Nephron (organoid): ENCODE measurements around the gene USP10.
A peak's percentile ranks its signal among the peaks of the same experiment; 100 is the strongest.

Source experiments
- H3K27ac Mint-ChIP-seq, 3 experiments: 2 replicates each; pipeline ENCODE4 v1.8.0; 2020; ENCODE audit warnings: mixed read lengths in 3 of 3, mild to moderate bottlenecking in 2 of 3, moderate library complexity in 1 of 3
- H3K27me3 Mint-ChIP-seq: 2 replicates; pipeline ENCODE4 v1.8.0; 2021; ENCODE audit warnings: low read depth, mild to moderate bottlenecking, moderate library complexity, mixed read lengths
- H3K36me3 Mint-ChIP-seq: 2 replicates; pipeline ENCODE4 v1.8.0; 2020; ENCODE audit warnings: low read depth, mixed read lengths
- H3K4me1 Mint-ChIP-seq: 2 replicates; pipeline ENCODE4 v1.8.0; 2020; ENCODE audit warnings: mixed read lengths
- H3K4me3 Mint-ChIP-seq, 3 experiments: 2 replicates each; pipeline ENCODE4 v1.8.0; 2020; ENCODE audit warnings: mild to moderate bottlenecking in 3 of 3, mixed read lengths in 3 of 3, moderate library complexity in 2 of 3
- H3K9me3 Mint-ChIP-seq: 2 replicates; pipeline ENCODE4 v1.8.0; 2020; ENCODE audit warnings: mixed read lengths
- CTCF ChIP-seq, 3 experiments: fragments of 200-600 bp; sonication (generic); IDR thresholded peaks; one replicate each; pipeline ENCODE4 v1.5.0; 2021; ENCODE audit warnings: antibody characterized with exemption in 3 of 3; ENCODE audit not compliant: unreplicated experiment in 3 of 3

USP10 gene

GRCh38 chr16:84788920-84789391 lies 89.2 kb downstream of the USP10 start:
- H3K4me1 Mint-ChIP-seq = peaks cover 60% of the 10 kb centered on the region
- H3K27ac Mint-ChIP-seq = peak overlapping the region in 1 of 3 experiments; percentile 35
- H3K9me3 Mint-ChIP-seq = no peaks in the 10 kb centered on the region
- no peaks in the 10 kb centered on the region for H3K36me3 Mint-ChIP-seq
- no peak for TF ChIP-seq CTCF (IDR thresholded peaks at IDR 0.05; ENCODE audit: unreplicated experiment in 3 of 3)
- H3K4me3 Mint-ChIP-seq = no peak overlapping the region
- H3K27me3 Mint-ChIP-seq = no peaks in the 10 kb centered on the region

GRCh38 chr16:84789431-84789830 lies 89.6 kb downstream of the USP10 start:
- H3K4me1 Mint-ChIP-seq = peaks cover 65% of the 10 kb centered on the region
- H3K36me3 Mint-ChIP-seq = no peaks in the 10 kb centered on the region
- H3K27me3 Mint-ChIP-seq = no peaks in the 10 kb centered on the region
- H3K4me3 Mint-ChIP-seq = no peak overlapping the region
- H3K9me3 Mint-ChIP-seq = no peaks in the 10 kb centered on the region
- peak overlapping the region in 1 of 3 experiments; percentile 35 for H3K27ac Mint-ChIP-seq
- no peak for TF ChIP-seq CTCF (IDR thresholded peaks at IDR 0.05; ENCODE audit: unreplicated experiment in 3 of 3)

GRCh38 chr16:84790301-84790700 lies 90.5 kb downstream of the USP10 start:
- Mint-ChIP-seq H3K9me3 (no peaks in the 10 kb centered on the region), H3K27me3 (peaks cover 4% of the 10 kb centered on the region), H3K36me3 (no peaks in the 10 kb centered on the region), H3K4me1 (peaks cover 62% of the 10 kb centered on the region), H3K27ac (peak overlapping the region in 1 of 3 experiments; percentile 15), H3K4me3 (no peak overlapping the region)
- no peak for TF ChIP-seq CTCF (IDR thresholded peaks at IDR 0.05; ENCODE audit: unreplicated experiment in 3 of 3)

- Mint-ChIP-seq H3K36me3 (no peaks in the 10 kb centered on the region), H3K27me3 (peaks cover 4% of the 10 kb centered on the region), H3K4me3 (no peak overlapping the region), H3K27ac (peak overlapping the region; percentile 45 to 71 (median 46)), H3K4me1 (peaks cover 58% of the 10 kb centered on the region), H3K9me3 (no peaks in the 10 kb centered on the region)
- TF ChIP-seq CTCF (IDR thresholded peaks at IDR 0.05; ENCODE audit: unreplicated experiment in 3 of 3) = no peak
These were observed 91.3 kb downstream of the USP10 start for GRCh38 chr16:84791088-84791487.

- Mint-ChIP-seq H3K4me1 (peaks cover 54% of the 10 kb centered on the region), H3K4me3 (no peak overlapping the region), H3K27me3 (peaks cover 4% of the 10 kb centered on the region), H3K36me3 (no peaks in the 10 kb centered on the region), H3K27ac (peak overlapping the region in 2 of 3 experiments; percentile 6 to 71), H3K9me3 (no peaks in the 10 kb centered on the region)
- TF ChIP-seq CTCF (IDR thresholded peaks at IDR 0.05; ENCODE audit: unreplicated experiment in 3 of 3) = no peak
These were observed 91.7 kb downstream of the USP10 start for GRCh38 chr16:84791501-84791900.

- Mint-ChIP-seq H3K36me3 (no peaks in the 10 kb centered on the region), H3K27me3 (peaks cover 4% of the 10 kb centered on the region), H3K9me3 (no peaks in the 10 kb centered on the region), H3K27ac (peak overlapping the region in 2 of 3 experiments; percentile 11 to 59), H3K4me1 (peaks cover 41% of the 10 kb centered on the region), H3K4me3 (no peak overlapping the region)
- TF ChIP-seq CTCF (IDR thresholded peaks at IDR 0.05; ENCODE audit: unreplicated experiment in 3 of 3) = no peak
These were observed 94.4 kb downstream of the USP10 start for GRCh38 chr16:84794186-84794585.
